GM19372 (cell line): ENCODE results near the gene KNTC1.
"Not testable (repeated sequence)": the region's sequence is repeated elsewhere in the genome, so short reads cannot be mapped to it uniquely, and the experiment has no call there.

Experiments
- ATAC-seq: cut with Tn5 transposase; IDR thresholded peaks from one replicate; pipeline ENCODE4 v1.9.1; 2021; ENCODE audit warnings: mild to moderate bottlenecking, low read depth, moderate library complexity; ENCODE audit not compliant: unreplicated experiment

The KNTC1 gene

DNA sequence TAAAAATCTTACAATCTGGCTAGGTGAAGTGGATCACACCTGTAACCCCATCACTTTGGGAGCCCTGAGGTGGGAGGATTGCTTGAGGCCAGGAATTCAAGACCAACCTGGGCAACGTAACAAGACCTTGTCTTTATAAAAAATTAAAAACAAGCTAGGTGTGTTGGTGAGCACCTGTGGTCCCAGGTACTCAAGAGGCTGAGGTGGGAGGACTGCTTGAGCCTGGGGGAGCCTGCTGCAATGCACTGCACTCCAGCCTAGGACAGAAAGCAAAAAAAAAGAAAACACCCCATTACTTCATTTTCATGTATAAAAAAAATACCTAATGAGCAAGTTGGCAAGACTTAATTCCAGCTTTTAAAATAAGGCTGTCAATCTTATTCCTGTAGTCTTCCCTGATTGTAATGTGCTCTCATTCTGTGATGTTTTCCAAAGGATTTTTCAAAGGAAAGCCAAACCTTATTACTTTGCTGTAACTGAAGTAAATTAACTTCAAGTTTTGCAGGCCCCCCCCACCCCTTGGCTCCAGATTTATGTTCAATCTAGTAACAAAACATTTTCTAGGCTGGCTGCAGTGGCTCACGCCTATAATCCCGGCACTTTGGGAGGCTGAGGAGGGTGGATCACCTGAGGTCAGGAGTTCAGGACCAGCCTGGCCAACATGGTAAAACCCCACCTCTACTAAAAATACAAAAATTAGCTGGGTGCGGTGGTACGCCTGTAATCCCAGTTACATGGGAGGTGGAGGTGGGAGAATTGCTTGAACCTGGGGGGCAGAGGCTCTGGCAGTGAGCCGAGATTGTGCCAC lies 23.1 kb upstream of the KNTC1 start:
- ATAC-seq: no peak

DNA sequence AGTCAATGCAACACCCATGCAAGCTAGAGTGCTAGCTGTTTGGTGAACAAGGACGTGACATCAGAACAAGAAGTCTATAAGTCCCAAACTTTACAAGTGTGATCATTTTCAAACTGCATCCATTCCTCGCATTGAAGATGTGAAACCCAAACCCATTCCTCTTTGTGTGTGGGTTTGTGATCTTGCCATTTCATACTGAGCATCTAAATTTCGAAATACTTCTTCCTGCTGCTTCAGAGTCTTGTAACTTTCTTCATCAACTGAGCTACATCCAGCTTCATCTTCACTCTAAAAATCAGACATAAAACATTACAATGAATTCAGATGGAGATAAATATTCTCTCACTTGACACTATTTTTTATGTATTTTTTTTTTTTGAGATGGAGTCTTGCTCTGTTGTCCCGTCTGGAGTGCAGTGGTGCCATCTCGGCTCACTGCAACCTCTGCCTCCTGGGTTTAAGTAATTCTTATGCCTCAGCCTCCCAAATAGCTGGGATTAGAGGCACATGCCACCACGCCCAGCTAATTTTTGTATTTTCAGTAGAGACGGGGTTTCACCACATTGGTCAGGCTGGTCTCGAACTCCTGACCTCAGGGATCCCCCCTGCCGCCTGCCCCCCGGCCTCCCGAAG lies 21.5 kb upstream of the KNTC1 start:
- ATAC-seq: no peak

DNA sequence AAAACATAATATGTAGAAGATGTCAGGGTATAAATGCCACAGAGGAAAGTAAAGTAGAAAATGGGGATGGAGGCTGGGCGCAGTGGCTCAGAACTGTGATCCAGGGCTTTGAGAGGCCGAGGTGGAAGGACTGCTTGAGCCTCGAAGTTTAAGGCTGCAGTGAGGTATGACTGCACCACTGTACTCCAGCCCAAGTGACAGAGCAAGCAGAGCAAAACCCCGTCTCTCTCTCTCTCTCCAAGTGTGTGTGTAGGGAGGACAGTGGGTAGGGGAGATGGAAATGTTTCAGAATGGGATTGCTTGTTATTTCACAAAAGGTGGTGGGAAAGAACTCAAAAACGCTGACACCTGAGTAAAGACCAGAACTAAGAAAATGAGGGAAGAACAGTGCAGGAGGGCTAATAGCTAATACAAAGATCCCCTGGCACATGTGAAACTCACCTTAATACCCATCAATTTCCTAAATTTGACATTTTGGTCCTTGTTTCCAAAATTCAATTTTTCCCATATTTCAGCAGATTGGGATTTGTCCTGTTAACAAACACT lies 20.6 kb upstream of the KNTC1 start:
- no peak for ATAC-seq

GRCh38 chr12:122508163-122508562 lies 18.9 kb upstream of the KNTC1 start:
- no peak for ATAC-seq

GRCh38 chr12:122513028-122513427 lies 14.0 kb upstream of the KNTC1 start:
- ATAC-seq: not testable (repeated sequence)

GRCh38 chr12:122513660-122514059 lies 13.4 kb upstream of the KNTC1 start:
- no peak for ATAC-seq

- no peak for ATAC-seq
Measured at GRCh38 chr12:122515275-122515674, 11.8 kb upstream of the KNTC1 start.

DNA sequence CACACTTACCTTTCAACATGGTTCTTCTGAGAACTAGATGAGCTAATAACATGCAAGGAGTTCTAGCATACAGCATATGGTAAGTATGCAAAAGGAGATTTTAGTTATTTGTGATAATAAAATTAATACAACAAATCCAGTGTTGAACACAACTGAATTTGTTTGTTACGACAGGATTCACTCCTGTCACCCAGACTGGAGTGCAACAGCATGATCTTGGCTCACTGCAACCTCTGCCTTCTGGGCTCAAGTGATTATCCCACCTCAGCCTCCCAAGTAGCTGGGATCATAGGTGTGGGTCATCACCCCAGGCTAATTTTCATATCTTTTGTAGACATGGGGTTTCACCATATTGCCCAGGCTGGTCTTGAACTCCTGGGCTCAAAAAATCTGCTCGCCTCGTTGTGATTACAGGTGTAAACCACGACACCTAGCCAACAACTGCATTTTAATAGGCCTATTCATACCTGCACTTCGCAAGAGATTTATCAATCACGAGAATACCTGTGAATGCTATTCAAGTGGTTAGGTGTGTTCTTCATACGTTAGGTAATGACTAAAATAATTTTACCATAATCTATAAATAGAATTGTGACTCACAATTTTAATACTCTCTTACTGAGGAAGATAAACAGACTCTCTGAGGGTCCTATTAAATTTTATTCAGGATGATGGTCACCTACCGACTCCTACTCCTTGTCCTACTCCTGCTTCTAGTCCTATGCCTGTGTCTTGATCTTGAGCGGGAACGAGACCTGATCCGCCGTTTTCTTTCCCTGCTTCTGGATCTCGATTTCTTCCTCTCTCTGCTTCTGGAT lies 10.3 kb upstream of the KNTC1 start:
- ATAC-seq: no peak

- no peak for ATAC-seq
Measured at GRCh38 chr12:122517877-122518276, 9.2 kb upstream of the KNTC1 start.

GRCh38 chr12:122518908-122519307 lies 8.1 kb upstream of the KNTC1 start:
- no peak for ATAC-seq

DNA sequence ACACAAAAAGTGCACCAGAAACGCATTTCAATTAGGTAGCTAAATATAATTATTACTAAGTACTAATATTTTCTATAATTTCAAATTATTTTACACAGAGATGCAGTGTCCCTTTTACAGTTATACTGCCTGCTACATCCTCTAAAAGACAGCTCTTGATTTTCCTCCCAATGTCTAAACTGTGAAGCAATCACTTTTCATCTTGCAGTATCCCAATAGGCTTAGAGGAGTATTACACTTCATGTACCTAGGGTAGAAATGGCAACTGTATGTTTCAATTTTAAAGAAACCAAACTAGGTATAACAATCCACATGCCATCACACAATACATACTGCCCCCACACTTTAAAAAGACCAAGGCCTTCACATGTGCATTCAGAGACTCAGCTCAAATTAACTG lies 7.6 kb upstream of the KNTC1 start:
- ATAC-seq: no peak

GRCh38 chr12:122520676-122521075 lies 6.4 kb upstream of the KNTC1 start:
- ATAC-seq: no peak

DNA sequence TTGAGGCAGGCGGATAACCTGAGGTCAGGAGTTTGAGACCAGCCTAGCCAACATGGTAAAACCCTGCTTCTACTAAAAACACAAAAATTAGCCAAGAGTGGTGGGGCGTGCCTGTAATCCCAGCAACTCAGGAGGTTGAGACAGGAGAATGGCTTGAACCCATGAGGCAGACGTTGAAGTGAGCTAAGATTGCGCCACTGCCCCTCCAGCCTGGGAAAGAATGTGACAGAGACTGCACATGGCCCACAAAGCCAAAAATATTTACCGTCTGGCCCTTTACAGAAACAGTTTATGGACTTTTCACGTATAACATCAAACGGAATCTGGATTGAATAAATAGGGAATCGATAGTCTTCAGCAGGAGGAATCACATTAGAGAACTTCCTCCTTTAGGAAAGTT lies 3.8 kb upstream of the KNTC1 start:
- no peak for ATAC-seq

GRCh38 chr12:122523846-122524718 lies 3.0 kb upstream of the KNTC1 start:
- ATAC-seq: no peak

GRCh38 chr12:122527478-122527944 lies 462 bp downstream of the KNTC1 start:
- ATAC-seq: no peak

DNA sequence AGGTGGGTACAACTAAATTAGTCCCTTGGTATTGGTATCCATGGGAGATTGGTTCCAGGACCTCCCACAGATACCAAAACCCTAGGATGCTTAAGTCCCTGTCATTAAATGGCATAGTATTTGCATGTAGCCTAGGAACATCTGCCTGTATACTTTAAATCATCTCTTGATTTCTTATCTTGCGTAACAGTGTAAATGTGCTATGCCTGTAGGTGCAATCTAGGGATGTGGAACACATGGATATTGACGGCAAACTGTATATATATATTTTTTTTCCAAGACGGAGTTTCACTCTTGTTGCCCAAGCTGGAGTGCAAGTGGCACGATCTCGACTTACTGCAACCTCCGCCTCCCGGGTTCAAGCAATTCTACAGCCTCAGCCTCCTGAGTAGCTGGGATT lies 1.5 kb downstream of the KNTC1 start:
- ATAC-seq: no peak

DNA sequence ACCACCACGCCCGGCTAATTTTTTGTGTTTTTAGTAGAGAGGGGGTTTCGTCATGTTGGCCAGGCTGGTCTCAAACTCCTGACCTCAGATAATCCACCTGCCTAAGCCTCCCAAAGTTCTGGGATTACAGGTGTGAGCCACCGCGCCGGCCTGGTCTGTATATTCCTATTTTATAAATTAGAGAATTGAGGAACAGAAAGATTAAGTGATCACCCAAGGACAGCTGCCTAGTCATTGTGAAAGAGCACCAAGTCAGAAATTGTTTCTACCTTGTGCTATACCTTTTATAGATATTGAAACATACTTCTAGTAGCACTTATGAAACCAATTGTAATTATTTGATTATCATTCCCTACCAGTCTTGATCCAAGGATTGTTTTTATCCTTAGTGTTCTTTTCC lies 1.9 kb downstream of the KNTC1 start:
- ATAC-seq: no peak

GRCh38 chr12:122533856-122534255 lies 6.8 kb downstream of the KNTC1 start:
- ATAC-seq: no peak

- no peak for ATAC-seq
Measured at GRCh38 chr12:122537021-122537420, 10.0 kb downstream of the KNTC1 start.

GRCh38 chr12:122538496-122538895 lies 11.4 kb downstream of the KNTC1 start:
- no peak for ATAC-seq
